GM12892 (cell line): ENCODE data around the gene CWC22.

ENCODE experiments used
- POLR2A ChIP-seq: IDR thresholded peaks from 2 replicates; pipeline ENCODE4 v1.6.1; 2011; ENCODE audit warnings: low read depth, low read length, control low read depth
- TAF1 ChIP-seq: IDR thresholded peaks from 2 replicates; pipeline ENCODE4 v1.6.1; 2011; ENCODE audit warnings: low read depth, mild to moderate bottlenecking, control low read depth, low read length, borderline replicate concordance

- peak; percentile 84 for TF ChIP-seq POLR2A
- TF ChIP-seq TAF1: peak; percentile 89
Observed at GRCh38 chr2:180006781-180007579, at the start of gene CWC22.
